Suprapubic skin (tissue), 3 donors: Measurements from ENCODE around the gene ELOVL3.

ENCODE experiments used
- CTCF ChIP-seq, 2 donors: fragments of 200-600 bp in 1 of 2; fragments of 450-650 bp in 1 of 2; sonication (generic) in 1 of 2; IDR thresholded peaks; one replicate each; pipeline ENCODE4 v1.5.1; 2016 to 2019; ENCODE audit warnings: antibody characterized with exemption in 2 of 2, mild to moderate bottlenecking in 1 of 2, moderate library complexity in 1 of 2
- POLR2AphosphoS5 ChIP-seq, 3 donors: sonication (generic); formaldehyde crosslinking; IDR thresholded peaks; one replicate each; pipeline ENCODE4 v1.6.1; 2017; ENCODE audit warnings: antibody characterized with exemption in 3 of 3

- TF ChIP-seq CTCF (IDR thresholded peaks at IDR 0.05) = no peak
- no peak for TF ChIP-seq POLR2AphosphoS5 (IDR thresholded peaks at IDR 0.05)
These were observed 35.1 kb downstream of the ELOVL3 start for GRCh38 chr10:102261196-102261595.
